GM19193 (cell line): ENCODE data around the gene XRCC6.

Source experiments
- POLR2A ChIP-seq: IDR thresholded peaks from 4 replicates; pipeline ENCODE4 v1.6.1; 2011; ENCODE audit not compliant: insufficient read depth, insufficient read length; ENCODE audit errors: extremely low read depth

Gene XRCC6

GRCh38 chr22:41638124-41638523, 17.0 kb downstream of the XRCC6 start:
- no peak for TF ChIP-seq POLR2A

DNA sequence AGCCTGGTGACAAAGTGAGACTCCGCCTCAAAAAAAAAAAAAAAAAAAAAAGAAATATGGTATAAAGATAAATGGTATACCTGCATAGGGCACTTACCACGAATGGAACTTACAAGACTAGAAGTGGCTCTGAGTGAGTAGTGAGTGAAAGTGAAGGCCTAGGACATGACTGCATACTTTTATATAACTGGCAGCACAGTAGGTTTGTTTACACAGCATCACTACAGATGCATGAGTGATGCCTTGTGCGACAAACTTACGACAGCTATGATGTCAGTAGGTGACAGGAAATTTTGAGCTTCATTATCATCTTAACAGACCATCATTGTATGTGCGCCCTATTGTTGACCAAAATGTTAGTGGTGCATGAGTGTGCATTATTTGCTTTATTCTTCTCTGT, 17.7 kb downstream of the XRCC6 start:
- no peak for TF ChIP-seq POLR2A

- TF ChIP-seq POLR2A, result no peak
Observed at GRCh38 chr22:41641854-41642253, 20.8 kb downstream of the XRCC6 start.

- TF ChIP-seq POLR2A, result no peak
Observed at GRCh38 chr22:41642331-41643110, 21.4 kb downstream of the XRCC6 start.

GRCh38 chr22:41647771-41648170, 26.7 kb downstream of the XRCC6 start:
- TF ChIP-seq POLR2A, result no peak

GRCh38 chr22:41648432-41648831, 27.3 kb downstream of the XRCC6 start:
- TF ChIP-seq POLR2A, result no peak

- TF ChIP-seq POLR2A, result no peak
Observed at GRCh38 chr22:41650229-41650628, 29.1 kb downstream of the XRCC6 start.

DNA sequence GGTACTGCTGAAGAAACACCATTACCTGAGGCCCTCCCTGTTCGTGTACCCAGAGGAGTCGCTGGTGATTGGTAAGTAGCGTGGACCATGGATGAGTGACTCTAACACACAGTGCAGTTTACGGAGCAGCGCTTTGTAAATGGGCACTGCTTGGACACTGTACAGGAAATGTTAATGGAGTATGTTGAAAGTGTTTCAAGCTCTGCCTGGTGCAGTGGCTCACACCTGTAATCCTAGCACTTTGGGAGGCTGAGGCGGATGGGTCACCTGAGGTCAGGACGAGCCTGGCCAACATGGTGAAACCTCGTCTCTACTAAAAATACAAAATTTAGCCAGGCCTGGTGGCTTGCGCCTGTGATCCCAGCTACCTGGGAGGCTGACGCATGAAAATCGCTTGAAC, 29.7 kb downstream of the XRCC6 start:
- TF ChIP-seq POLR2A, result no peak

DNA sequence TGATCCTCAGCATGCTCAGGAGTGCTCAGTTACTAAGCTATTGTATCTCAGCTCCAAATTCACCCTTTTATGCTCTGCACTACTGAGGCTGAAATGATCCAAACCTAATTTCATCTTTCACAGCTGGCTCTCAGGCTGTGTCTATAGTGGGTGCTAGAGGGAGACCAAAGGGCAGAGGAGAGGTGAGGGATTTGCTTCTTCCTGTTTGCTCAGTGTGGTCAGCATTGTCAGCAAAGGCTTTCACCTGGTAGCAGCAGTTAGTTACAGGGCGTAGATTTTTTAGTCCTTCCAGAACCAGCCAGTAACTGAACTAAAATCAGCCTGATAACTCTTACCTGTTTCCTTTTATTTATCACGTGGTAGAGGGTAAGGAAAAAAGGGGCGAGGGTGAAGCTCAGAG, 33.2 kb downstream of the XRCC6 start:
- TF ChIP-seq POLR2A, result no peak

DNA sequence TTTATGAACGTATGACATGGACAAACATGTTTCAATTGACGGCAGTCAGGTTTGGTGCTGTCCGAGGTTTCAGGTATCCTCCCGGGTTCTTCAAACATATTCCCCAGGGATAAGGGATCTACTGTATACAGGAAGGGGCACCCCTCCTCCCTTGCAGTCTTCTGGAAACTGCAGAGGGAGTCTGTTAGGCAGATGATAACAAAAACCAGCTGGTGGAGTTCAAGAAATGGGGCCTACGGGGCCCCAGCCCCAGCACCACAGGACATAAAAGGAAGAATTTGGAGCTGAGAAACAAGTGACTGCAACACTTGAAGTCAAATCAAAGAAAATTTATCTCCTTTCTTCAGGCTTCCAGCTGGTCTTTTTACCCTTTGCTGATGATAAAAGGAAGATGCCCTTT, 35.5 kb downstream of the XRCC6 start:
- TF ChIP-seq POLR2A, result no peak

- no peak for TF ChIP-seq POLR2A
Observed at GRCh38 chr22:41657709-41658108, 36.6 kb downstream of the XRCC6 start.

GRCh38 chr22:41658869-41659268, 37.8 kb downstream of the XRCC6 start:
- no peak for TF ChIP-seq POLR2A

DNA sequence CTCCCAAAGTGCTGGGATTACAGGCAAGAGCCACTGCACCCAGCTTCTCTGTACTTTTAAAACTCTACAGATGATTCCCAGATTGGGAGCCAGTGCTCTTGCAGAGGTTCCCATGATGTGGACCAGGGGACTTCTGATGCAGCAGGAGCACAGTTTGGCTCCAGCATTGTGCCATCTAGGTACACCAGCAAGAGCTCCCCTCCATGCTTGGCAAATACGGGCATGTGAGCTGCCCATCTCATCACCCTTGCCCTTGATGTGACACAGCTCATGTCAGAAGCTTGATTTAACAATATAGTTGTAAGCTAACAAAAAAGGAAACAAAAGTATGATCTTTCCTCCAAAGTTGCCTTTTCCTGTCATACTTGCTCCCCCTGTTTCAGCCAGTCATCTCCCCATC, 38.8 kb downstream of the XRCC6 start:
- TF ChIP-seq POLR2A, result no peak

DNA sequence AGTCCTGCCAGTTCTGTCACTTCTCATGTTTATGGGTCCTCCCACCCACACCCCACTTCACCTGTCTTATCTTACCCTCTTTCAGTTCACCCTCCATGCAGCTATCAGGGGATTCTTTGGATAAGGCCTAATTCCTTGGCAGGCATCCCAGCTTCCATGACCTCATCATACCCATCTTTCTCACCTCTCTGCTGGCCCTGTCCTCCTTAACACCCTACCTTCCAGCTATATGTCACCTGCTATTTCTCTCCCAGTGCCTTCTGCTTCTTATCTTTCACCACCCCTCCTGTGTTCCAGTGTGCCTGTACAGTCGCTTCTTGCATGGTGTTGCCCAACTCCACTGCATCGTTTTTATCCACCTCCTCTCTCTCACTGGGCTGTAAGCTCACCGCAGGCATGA, 39.3 kb downstream of the XRCC6 start:
- no peak for TF ChIP-seq POLR2A

- TF ChIP-seq POLR2A, result no peak
Observed at GRCh38 chr22:41661088-41661487, 40.0 kb downstream of the XRCC6 start.

GRCh38 chr22:41661713-41662112, 40.6 kb downstream of the XRCC6 start:
- TF ChIP-seq POLR2A, result no peak

GRCh38 chr22:41664490-41664889, 43.4 kb downstream of the XRCC6 start:
- TF ChIP-seq POLR2A, result no peak
